Stimulated activated naive CD4-positive, alpha-beta T cell treated with Interleukin-2 at 50 U/mL for 16 hours (primary cell): ENCODE measurements around the gene PIK3AP1.
"Not testable (repeated sequence)": the region's sequence is repeated elsewhere in the genome, so short reads cannot be mapped to it uniquely, and the experiment has no call there.

Source experiments
- DNase-seq: peaks from one replicate; lab custom pipeline; 2025; lab: John Stamatoyannopoulos, UW

The PIK3AP1 gene

GRCh38 chr10:96719850-96720421 lies 378 bp downstream of the PIK3AP1 start:
- peak; percentile 38 for DNase-seq

GRCh38 chr10:96719200-96719599 lies 1.1 kb downstream of the PIK3AP1 start:
- DNase-seq: no peak

DNA sequence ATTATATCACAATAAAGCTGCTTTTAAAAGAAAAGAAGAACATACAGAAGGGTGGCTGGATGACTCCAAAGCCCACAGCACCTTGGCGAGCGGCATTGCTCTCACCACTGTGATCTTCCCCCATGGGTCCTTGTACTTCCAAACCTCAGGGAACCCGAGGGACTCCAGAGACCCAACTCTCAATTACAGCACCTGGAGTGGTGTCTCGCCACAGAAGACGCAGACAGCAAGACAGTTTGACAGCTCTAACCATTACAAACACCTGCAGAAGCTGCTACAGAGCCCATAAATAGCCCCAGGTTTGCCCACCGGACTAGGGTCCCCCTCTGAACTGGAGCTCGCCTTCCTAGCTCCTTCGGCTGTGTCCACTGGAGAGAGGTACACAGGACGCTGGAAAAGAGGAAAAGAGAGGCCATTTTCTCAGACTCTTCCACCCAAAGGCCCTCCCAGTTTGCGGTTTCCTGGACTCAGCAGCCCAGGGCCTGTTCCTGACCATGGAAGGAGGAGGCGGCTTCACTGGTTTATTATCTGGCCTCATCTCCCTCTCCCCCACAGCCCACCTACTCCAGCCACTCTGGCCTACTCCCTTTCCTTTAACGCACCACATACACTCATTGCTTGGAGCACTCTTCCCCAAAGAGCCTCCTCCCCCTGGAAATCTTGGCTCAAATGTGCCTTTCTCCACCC lies 1.9 kb downstream of the PIK3AP1 start:
- DNase-seq: no peak

- DNase-seq: no peak
Measured at GRCh38 chr10:96716390-96716789, 3.9 kb downstream of the PIK3AP1 start.

- no peak for DNase-seq
Measured at GRCh38 chr10:96714746-96715255, 5.5 kb downstream of the PIK3AP1 start.

- DNase-seq: no peak
Measured at GRCh38 chr10:96714031-96714590, 6.2 kb downstream of the PIK3AP1 start.

- DNase-seq: no peak
Measured at GRCh38 chr10:96712662-96713271, 7.5 kb downstream of the PIK3AP1 start.

- no peak for DNase-seq
Measured at GRCh38 chr10:96711048-96711728, 9.1 kb downstream of the PIK3AP1 start.

DNA sequence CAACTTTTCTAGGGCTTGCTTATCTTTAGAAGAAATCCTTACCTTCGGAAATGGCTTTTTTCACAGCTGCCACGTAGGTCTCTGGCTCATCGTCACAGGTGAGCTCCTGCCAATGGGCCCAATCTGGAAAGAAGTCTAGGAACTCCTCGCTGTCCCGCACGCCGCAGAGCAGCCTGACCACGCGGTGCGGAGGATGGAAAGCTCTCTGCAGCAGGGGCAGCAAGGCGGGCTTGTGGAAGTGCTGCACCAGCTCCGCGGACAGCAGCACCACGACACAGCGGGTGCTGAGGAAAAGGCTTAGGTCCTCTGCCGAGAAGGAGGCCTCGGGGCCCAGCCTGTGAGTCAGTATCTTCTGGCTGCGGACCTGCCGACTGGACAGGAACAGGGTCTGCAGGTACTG lies 10.8 kb downstream of the PIK3AP1 start:
- no peak for DNase-seq

DNA sequence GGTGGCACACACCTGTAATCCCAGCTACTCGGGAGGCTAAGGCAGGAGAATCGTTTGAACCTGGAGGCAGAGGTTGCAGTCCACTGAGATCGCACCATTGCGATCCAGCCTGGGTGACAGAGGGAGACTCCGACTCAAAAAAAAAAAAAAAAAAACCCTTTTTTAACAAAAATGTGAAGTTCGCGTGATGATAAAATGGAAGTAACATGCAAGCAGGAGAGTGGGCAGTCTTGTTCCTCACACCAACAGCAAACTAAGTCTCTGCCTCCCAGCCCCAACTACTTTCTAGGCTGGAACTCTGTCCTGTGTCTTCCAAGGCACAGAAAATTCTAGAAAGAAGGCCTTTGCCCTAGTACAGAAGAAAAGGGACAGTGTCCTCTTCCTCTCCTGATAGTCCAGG lies 11.3 kb downstream of the PIK3AP1 start:
- no peak for DNase-seq

DNA sequence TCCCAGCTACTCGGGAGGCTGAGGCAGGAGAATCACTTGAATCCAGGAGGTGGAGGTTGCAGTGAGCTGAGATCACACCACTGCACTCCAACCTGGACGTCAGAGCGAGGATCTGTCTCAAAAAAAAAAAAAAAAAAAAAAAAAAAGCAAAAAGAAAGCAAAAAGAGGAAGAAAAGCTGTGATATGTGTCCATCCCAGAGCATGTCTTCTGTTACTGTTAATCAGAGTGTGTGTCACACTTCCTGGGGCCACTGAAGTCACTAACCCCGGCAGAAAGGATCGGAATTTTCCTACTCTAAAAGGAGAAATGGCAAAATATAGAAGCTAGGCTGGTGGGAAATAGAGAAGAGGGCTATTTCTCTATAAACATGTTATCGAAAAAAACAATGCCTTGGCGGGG lies 11.9 kb downstream of the PIK3AP1 start:
- no peak for DNase-seq

GRCh38 chr10:96706331-96706853 lies 13.9 kb downstream of the PIK3AP1 start:
- no peak for DNase-seq

GRCh38 chr10:96705134-96705533 lies 15.2 kb downstream of the PIK3AP1 start:
- DNase-seq: no peak

GRCh38 chr10:96704563-96704962 lies 15.8 kb downstream of the PIK3AP1 start:
- DNase-seq: no peak

- DNase-seq: no peak
Measured at GRCh38 chr10:96703358-96703757, 17.0 kb downstream of the PIK3AP1 start.

DNA sequence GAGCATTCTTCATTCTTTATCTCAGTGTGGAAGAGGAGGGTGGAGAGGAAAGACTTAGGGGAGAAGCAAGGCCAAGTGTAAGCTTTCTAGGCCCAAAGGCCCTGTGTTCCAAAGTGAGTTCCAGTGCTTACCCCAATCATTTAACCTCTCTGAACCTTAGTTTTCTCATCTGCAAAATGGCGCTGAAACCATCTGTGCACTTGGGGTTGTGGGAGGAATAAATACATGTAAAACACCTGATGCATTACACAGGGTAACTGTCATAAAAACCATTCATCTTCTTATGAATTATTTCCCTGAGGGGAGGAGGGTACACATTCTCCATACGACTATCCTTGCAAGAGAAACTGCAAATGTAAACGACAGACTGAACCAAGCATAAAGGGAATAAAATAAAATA lies 19.0 kb downstream of the PIK3AP1 start:
- DNase-seq: no peak

DNA sequence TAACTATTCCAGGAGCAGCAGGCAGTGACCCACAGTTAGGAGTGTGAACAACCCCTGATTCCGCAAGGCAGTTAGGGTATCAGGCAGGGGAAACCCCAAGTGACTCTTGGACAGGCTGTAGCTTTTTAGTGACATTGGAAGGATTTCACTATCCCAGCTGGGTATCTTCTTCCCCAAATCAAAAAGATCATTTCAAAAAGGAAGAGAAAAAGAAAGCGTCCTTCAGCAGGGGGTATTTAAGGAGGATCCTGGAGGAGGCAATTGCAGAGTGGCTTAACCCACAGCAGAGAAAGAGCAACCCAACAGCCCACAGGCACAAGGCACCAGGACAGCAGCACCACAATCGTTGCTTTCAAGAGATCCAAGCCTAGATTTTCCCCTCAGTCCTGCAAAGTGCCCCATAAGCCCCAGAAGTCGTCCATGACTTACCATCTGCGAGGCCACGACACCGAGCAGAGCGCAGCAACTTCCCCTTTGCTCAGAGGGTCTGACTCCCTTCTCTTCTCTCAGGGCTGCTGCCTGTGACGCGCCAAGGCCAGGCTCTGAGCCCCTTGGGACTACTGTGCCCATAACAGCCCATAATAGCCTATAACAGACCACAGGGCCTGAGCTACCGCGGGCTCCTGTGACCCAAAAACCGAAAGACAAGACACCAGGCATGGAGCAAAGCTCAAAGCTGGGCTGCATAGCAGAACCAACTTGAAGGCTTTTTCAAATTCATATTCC lies 19.8 kb downstream of the PIK3AP1 start:
- no peak for DNase-seq

- DNase-seq: no peak
Measured at GRCh38 chr10:96699613-96700012, 20.7 kb downstream of the PIK3AP1 start.

DNA sequence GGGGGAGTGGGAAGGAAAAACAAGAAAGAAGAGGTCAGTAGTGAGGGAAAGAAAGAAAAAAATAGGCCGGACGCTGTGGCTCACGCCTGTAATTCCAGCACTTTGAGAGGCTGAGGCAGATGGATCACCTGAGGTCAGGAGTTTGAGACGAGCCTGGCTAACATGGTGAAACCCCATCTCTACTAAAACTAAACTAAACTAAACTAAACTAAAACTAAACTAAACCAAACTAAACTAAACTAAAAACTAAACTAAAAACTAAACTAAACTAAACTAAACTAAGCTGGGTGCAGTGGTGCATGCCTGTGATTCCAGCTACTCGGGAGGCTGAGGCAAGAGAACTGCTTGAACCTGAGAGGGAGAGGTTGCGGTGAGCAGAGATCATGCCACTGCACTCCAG lies 22.0 kb downstream of the PIK3AP1 start:
- DNase-seq: not testable (repeated sequence)

DNA sequence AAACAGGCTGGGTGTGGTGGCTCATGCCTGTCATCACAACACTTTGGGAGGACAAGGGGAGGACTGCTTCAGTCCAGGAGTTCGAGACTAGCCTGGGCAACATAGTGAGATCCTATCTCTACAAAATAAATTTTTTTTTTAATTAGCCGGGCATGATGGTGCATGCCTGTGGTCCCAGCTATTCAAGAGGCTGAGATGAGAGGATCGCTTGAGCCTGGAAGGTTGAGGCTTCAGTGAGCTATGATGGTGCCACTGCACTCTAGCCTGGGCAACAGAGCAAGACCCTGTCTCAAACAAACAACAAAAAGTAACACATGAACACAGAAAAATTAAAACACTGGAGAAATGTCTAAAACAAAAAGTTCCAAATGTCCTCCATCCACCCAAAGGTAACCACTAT lies 22.9 kb downstream of the PIK3AP1 start:
- DNase-seq: no peak

DNA sequence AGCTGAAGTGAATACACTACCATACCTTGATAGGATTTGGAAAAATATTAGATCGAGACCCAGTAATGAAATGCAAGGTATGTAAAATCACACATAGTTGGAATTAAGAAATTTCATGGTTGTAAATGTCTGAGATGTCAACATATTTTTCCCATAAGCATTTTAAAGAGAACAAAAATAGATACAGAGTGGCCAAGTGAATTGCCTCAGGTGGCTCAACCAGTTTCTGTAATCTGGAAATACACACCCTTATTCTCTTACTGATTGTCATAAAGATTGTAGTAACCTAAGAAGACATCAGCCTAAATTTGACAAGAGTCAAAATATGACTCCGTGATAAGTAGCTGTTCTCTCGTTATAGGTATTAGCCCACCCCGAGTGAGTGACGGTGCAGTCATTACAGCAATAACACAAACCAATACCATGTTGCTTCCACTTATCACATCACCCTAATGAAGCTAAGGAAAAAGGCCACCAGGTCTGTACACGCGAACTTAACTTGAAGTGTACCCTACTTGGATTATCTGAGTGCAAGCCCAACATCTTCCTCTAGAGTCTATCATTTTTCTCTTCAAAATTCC lies 23.4 kb downstream of the PIK3AP1 start:
- no peak for DNase-seq
